ENCODE measurements around the gene SLC27A1. TPM values are rescaled to one million over a fixed set of nuclear protein-coding genes. Genes with fewer than 3 reads are reported as not detected.
"Not testable (repeated sequence)": the region's sequence is repeated elsewhere in the genome, so short reads cannot be mapped to it uniquely, and the experiment has no call there.

Gene SLC27A1
- total RNA-seq, 2 experiments from 2014 or later: 2.2 to 2.7 TPM

GRCh38 chr19:17544418-17544817, 74.1 kb downstream of the SLC27A1 start:
- intact Hi-C loops (cut with DNase I, micrococcal nuclease): no loop called here
- POLR2A ChIA-PET: no interaction called here
- Mint-ChIP-seq H3K27ac (no peak overlapping the region), H3K36me3 (ENCODE audit: low read depth) (no peaks in the 10 kb centered on the region), H3K4me3 (no peak overlapping the region), H3K27me3 (no peaks in the 10 kb centered on the region), H3K9me3 (ENCODE audit: low read depth) (no peaks in the 10 kb centered on the region), H3K4me1 (peaks cover 3% of the 10 kb centered on the region)
- ATAC-seq: no peak
- CTCF ChIA-PET: no interaction called here
- DNase-seq: no peak

- no peaks in the 10 kb centered on the region for H3K4me1 Mint-ChIP-seq
- no peaks in the 10 kb centered on the region for H3K9me3 Mint-ChIP-seq (ENCODE audit: low read depth)
- no peaks in the 10 kb centered on the region for H3K27me3 Mint-ChIP-seq
- CTCF ChIA-PET: no interaction called here
- POLR2A ChIA-PET: no interaction called here
- intact Hi-C loops (cut with DNase I, micrococcal nuclease): no loop called here
- H3K27ac Mint-ChIP-seq: no peak overlapping the region
- no peak for DNase-seq
- H3K36me3 Mint-ChIP-seq (ENCODE audit: low read depth): no peaks in the 10 kb centered on the region
- H3K4me3 Mint-ChIP-seq: no peak overlapping the region
- ATAC-seq: no peak
These were observed 77.8 kb downstream of the SLC27A1 start for GRCh38 chr19:17548145-17548544.

- intact Hi-C loops (cut with DNase I, micrococcal nuclease): no loop called here
- no peak overlapping the region for H3K4me3 Mint-ChIP-seq
- DNase-seq (no peak), ATAC-seq (no peak)
- no peaks in the 10 kb centered on the region for H3K4me1 Mint-ChIP-seq
- no peak overlapping the region for H3K27ac Mint-ChIP-seq
- POLR2A ChIA-PET: no interaction called here
- H3K27me3 Mint-ChIP-seq: no peaks in the 10 kb centered on the region
- H3K9me3 Mint-ChIP-seq (ENCODE audit: low read depth): no peaks in the 10 kb centered on the region
- CTCF ChIA-PET: interaction anchor here (0.5 kb wide), 1 partner anchor 80 kb away, joined by 3 read pairs; no protein-coding TSS in a partner anchor
- H3K36me3 Mint-ChIP-seq (ENCODE audit: low read depth): no peaks in the 10 kb centered on the region
These were observed 78.9 kb downstream of the SLC27A1 start for GRCh38 chr19:17549085-17549740.

- Mint-ChIP-seq H3K4me3 (no peak overlapping the region), H3K36me3 (ENCODE audit: low read depth) (no peaks in the 10 kb centered on the region), H3K27me3 (no peaks in the 10 kb centered on the region), H3K9me3 (ENCODE audit: low read depth) (no peaks in the 10 kb centered on the region), H3K4me1 (peaks cover 3% of the 10 kb centered on the region), H3K27ac (no peak overlapping the region)
- DNase-seq (no peak), ATAC-seq (no peak)
- POLR2A ChIA-PET: no interaction called here
- intact Hi-C loops (cut with DNase I, micrococcal nuclease): no loop called here
- CTCF ChIA-PET: interaction anchor here (0.5 to 1.8 kb wide), 4 partner anchors 24 to 1222 kb away, joined by 3 to 4 read pairs (median 3); no protein-coding TSS in a partner anchor
These were observed 79.8 kb downstream of the SLC27A1 start for GRCh38 chr19:17550076-17550667.

- peaks cover 16% of the 10 kb centered on the region for H3K4me1 Mint-ChIP-seq
- CTCF ChIA-PET: interaction anchor here (0.6 to 1.8 kb wide), 7 partner anchors 14 to 181 kb away, joined by 3 to 6 read pairs (median 3); partner anchors contain the start of gene PGLS
- H3K36me3 Mint-ChIP-seq (ENCODE audit: low read depth); intact Hi-C loops (cut with DNase I, micrococcal nuclease); DNase-seq; H3K27ac Mint-ChIP-seq; ATAC-seq; H3K9me3 Mint-ChIP-seq (ENCODE audit: low read depth); POLR2A ChIA-PET; H3K27me3 Mint-ChIP-seq; H3K4me3 Mint-ChIP-seq: not testable (repeated sequence)
These were observed 82.4 kb downstream of the SLC27A1 start for GRCh38 chr19:17552735-17553134.

- peaks cover 7% of the 10 kb centered on the region for H3K36me3 Mint-ChIP-seq (ENCODE audit: low read depth)
- CTCF ChIA-PET: interaction anchor here (0.6 to 1.8 kb wide), 8 partner anchors 15 to 340 kb away, joined by 3 to 6 read pairs (median 3); partner anchors contain the start of gene PGLS
- ATAC-seq (no peak), DNase-seq (no peak)
- intact Hi-C loops (cut with DNase I, micrococcal nuclease): no loop called here
- no peak overlapping the region for H3K27ac Mint-ChIP-seq
- POLR2A ChIA-PET: no interaction called here
- H3K27me3 Mint-ChIP-seq: no peaks in the 10 kb centered on the region
- no peaks in the 10 kb centered on the region for H3K9me3 Mint-ChIP-seq (ENCODE audit: low read depth)
- no peak overlapping the region for H3K4me3 Mint-ChIP-seq
- peaks cover 16% of the 10 kb centered on the region for H3K4me1 Mint-ChIP-seq
These were observed 82.9 kb downstream of the SLC27A1 start for GRCh38 chr19:17553256-17553655.

- H3K9me3 Mint-ChIP-seq (ENCODE audit: low read depth): no peaks in the 10 kb centered on the region
- CTCF ChIA-PET: no interaction called here
- POLR2A ChIA-PET: no interaction called here
- ATAC-seq (peak; percentile 25), DNase-seq (no peak)
- H3K27ac Mint-ChIP-seq: peak overlapping the region; percentile 67
- H3K4me3 Mint-ChIP-seq: peak overlapping the region; percentile 82
- no peaks in the 10 kb centered on the region for H3K27me3 Mint-ChIP-seq
- H3K4me1 Mint-ChIP-seq: peaks cover 21% of the 10 kb centered on the region
- peaks cover 19% of the 10 kb centered on the region for H3K36me3 Mint-ChIP-seq (ENCODE audit: low read depth)
- intact Hi-C loops (cut with DNase I, micrococcal nuclease): loop anchor here (1.0 to 5.0 kb wide), 15 partner anchors 16 to 480 kb away; partner anchors contain the start of genes PGLS (in 2 of the 2), GTPBP3 (in 1 of the 2), HAUS8 (in 1 of the 2) and MAP1S (in 1 of the 2)
These were observed 84.7 kb downstream of the SLC27A1 start for GRCh38 chr19:17554968-17555479.

- ChIA-PET CTCF (interaction anchor here (3.5 kb wide), 1 partner anchor 18 kb away, joined by 12 read pairs; no protein-coding TSS in a partner anchor), POLR2A (no interaction called here)
- peak within 1 kb of the TSS; percentile 67 for H3K27ac Mint-ChIP-seq
- peaks cover 24% of the 10 kb centered on the region for H3K36me3 Mint-ChIP-seq (ENCODE audit: low read depth)
- peak within 1 kb of the TSS; percentile 82 for H3K4me3 Mint-ChIP-seq
- DNase-seq (peak; percentile 100), ATAC-seq (peak; percentile 96)
- no peaks in the 10 kb centered on the region for H3K9me3 Mint-ChIP-seq (ENCODE audit: low read depth)
- intact Hi-C loops (cut with DNase I, micrococcal nuclease): loop anchor here (1.0 to 5.0 kb wide), 15 partner anchors 16 to 480 kb away; partner anchors contain the start of genes PGLS (in 2 of the 2), GTPBP3 (in 1 of the 2), HAUS8 (in 1 of the 2) and MAP1S (in 1 of the 2)
- peaks cover 21% of the 10 kb centered on the region for H3K4me1 Mint-ChIP-seq
- H3K27me3 Mint-ChIP-seq: no peaks in the 10 kb centered on the region
These were observed 85.2 kb downstream of the SLC27A1 start, which contains the start of gene COLGALT1 for GRCh38 chr19:17555480-17555928. TSS of gene COLGALT1 (plus strand) at chr19:17555649. CDS start at chr19:17555714, 65 bp downstream.

Other genes starting within 250 kb of the SLC27A1 start
- 10 to 100 TPM; 10.9 to 11.7 TPM for gene OCEL1, start 244.3 kb upstream of the SLC27A1 start, total RNA-seq
- gene NR2F6, start 224.6 kb upstream of the SLC27A1 start, total RNA-seq: 1 to 10 TPM; 7.4 to 7.9 TPM
- gene USHBP1, start 205.8 kb upstream of the SLC27A1 start, total RNA-seq: under 1 TPM in 1 of 2 experiments, not detected in 1; 0.11 TPM
- 100 to 1,000 TPM; 109 to 132 TPM for gene BABAM1, start 203.1 kb upstream of the SLC27A1 start, total RNA-seq
- gene ANKLE1, start 188.6 kb upstream of the SLC27A1 start, total RNA-seq: 1 to 10 TPM; 2.9 to 3.1 TPM
- 1 to 10 TPM; 6.1 to 8.0 TPM for gene ABHD8, start 167.1 kb upstream of the SLC27A1 start, total RNA-seq
- 10 to 100 TPM; 72.0 to 88.6 TPM for gene MRPL34, start 164.7 kb upstream of the SLC27A1 start, total RNA-seq
- gene DDA1, start 161.0 kb upstream of the SLC27A1 start, total RNA-seq: 10 to 100 TPM; 26.2 to 39.6 TPM
- gene ANO8, start 135.7 kb upstream of the SLC27A1 start, total RNA-seq: 1 to 10 TPM; 4.2 to 4.8 TPM
- 10 to 100 TPM; 37.3 to 39.8 TPM for gene GTPBP3, start 133.0 kb upstream of the SLC27A1 start, total RNA-seq
- gene PLVAP, start 93.2 kb upstream of the SLC27A1 start, total RNA-seq: not detected
- 1 to 10 TPM in 1 of 2 experiments, under 1 TPM in 1; 0.97 to 1.6 TPM for gene CCDC194, start 76.3 kb upstream of the SLC27A1 start, total RNA-seq
- gene BST2, start 64.9 kb upstream of the SLC27A1 start, total RNA-seq: 10 to 100 TPM; 62.0 to 70.7 TPM
- 10 to 100 TPM; 27.6 to 32.6 TPM for gene MVB12A, start 50.5 kb upstream of the SLC27A1 start, total RNA-seq
- not detected for gene TMEM221, start 21.9 kb upstream of the SLC27A1 start, total RNA-seq
- gene NXNL1, start 9.6 kb upstream of the SLC27A1 start, total RNA-seq: not detected
- 10 to 100 TPM; 53.1 to 55.5 TPM for gene PGLS, start 41.1 kb downstream of the SLC27A1 start, total RNA-seq
- gene COLGALT1, start 85.1 kb downstream of the SLC27A1 start, total RNA-seq: 10 to 100 TPM; 51.2 to 64.3 TPM
- under 1 TPM; 0.02 to 0.04 TPM for gene UNC13A, start 217.8 kb downstream of the SLC27A1 start, total RNA-seq
- gene MAP1S, start 249.0 kb downstream of the SLC27A1 start, total RNA-seq: 10 to 100 TPM; 57.6 to 79.3 TPM